Ovary (tissue), 3 donors: Measurements from ENCODE around the gene TNFRSF9.

Source experiments
- CTCF ChIP-seq, 3 donors: fragments of 450-650 bp in 2 of 3; fragments of 200-600 bp in 1 of 3; IDR thresholded peaks; one replicate each; pipeline versions ENCODE4 v1.5.1 to v1.8.0; 2016 to 2022; ENCODE audit warnings: antibody characterized with exemption in 3 of 3, mild to moderate bottlenecking in 1 of 3
- EP300 ChIP-seq: sonication (generic); formaldehyde crosslinking; IDR thresholded peaks from one replicate; pipeline ENCODE4 v1.6.1; 2017; ENCODE audit warnings: antibody characterized with exemption
- POLR2A ChIP-seq: fragments of 450-650 bp; IDR thresholded peaks from one replicate; pipeline ENCODE4 v1.6.1; 2017; ENCODE audit warnings: antibody characterized with exemption, mild to moderate bottlenecking, moderate library complexity
- donor health status: DM: no; HTN: no; CAD: no.

- TF ChIP-seq POLR2A (no peak), CTCF (IDR thresholded peaks at IDR 0.05) (no peak), EP300 (no peak)
These were observed 26.6 kb upstream of the TNFRSF9 start for GRCh38 chr1:7967196-7967595.
